Upper lobe of left lung (tissue), 6 donors: ENCODE data around the gene PINK1. TPM values are rescaled to one million over a fixed set of nuclear protein-coding genes. Genes with fewer than 3 reads are reported as not detected.

Experiments
- ATAC-seq, 2 donors: fragments of 200-7000 bp; cut with Tn5 transposase; one replicate each; pipeline ENCODE4 v1.9.1; 2022; ENCODE audit warnings: mild to moderate bottlenecking in 2 of 2, moderate library complexity in 2 of 2; ENCODE audit not compliant: low FRiP score in 2 of 2
- DNase-seq, 2 donors: peaks; one replicate each; pipeline ENCODE4 v3.0.0-alpha.2; 2019 to 2020
- H3K27ac ChIP-seq, 4 donors: fragments of 200-600 bp; sonication (generic); one replicate each; pipeline ENCODE4 v1.5.1; 2016 to 2019
- H3K27me3 ChIP-seq, 4 donors: fragments of 200-600 bp; sonication (generic); one replicate each; pipeline ENCODE4 v1.5.1; 2017 to 2019
- H3K36me3 ChIP-seq, 4 donors: fragments of 200-600 bp; sonication (generic); one replicate each; pipeline ENCODE4 v1.5.1; 2016 to 2019
- H3K4me1 ChIP-seq, 4 donors: fragments of 200-600 bp; sonication (generic); one replicate each; pipeline ENCODE4 v1.5.1; 2018 to 2019
- H3K4me3 ChIP-seq, 4 donors: fragments of 200-600 bp; sonication (generic); one replicate each; pipeline ENCODE4 v1.5.1; 2017 to 2019; ENCODE audit warnings: mild to moderate bottlenecking in 2 of 4, moderate library complexity in 1 of 4
- H3K9me3 ChIP-seq, 4 donors: fragments of 200-600 bp; sonication (generic); one replicate each; pipeline ENCODE4 v1.5.1; 2018 to 2019
- CTCF ChIP-seq, 6 experiments: fragments of 450-650 bp in 4 of 6; fragments of 200-600 bp in 2 of 6; sonication (generic) in 2 of 6; IDR thresholded peaks; one replicate each; pipeline ENCODE4 v1.5.1; 2016 to 2019; ENCODE audit warnings: antibody characterized with exemption in 6 of 6
- EP300 ChIP-seq, 4 donors: sonication (generic); formaldehyde crosslinking; IDR thresholded peaks; one replicate each; pipeline ENCODE4 v1.5.1; 2017; ENCODE audit warnings: antibody characterized with exemption in 4 of 4, control low read depth in 2 of 4
- POLR2A ChIP-seq, 4 donors: fragments of 450-650 bp; IDR thresholded peaks; one replicate each; pipeline ENCODE4 v1.5.1; 2016 to 2017; ENCODE audit warnings: antibody characterized with exemption in 4 of 4, mild to moderate bottlenecking in 2 of 4
- POLR2AphosphoS5 ChIP-seq, 2 donors: sonication (generic); formaldehyde crosslinking; IDR thresholded peaks; one replicate each; pipeline ENCODE4 v1.5.1; 2017; ENCODE audit warnings: antibody characterized with exemption in 2 of 2
- WGBS, 2 donors: methylation state at CpG; one replicate each; pipeline ENCODE4 v1.1.5; 2017 to 2018; 5-methylcytosine and 5-hydroxymethylcytosine counted together
- total RNA-seq, 6 donors: library from RNA; depleted of rRNA in 4 of 6; stranded (reverse); fragments of >200 nt in 4 of 6; gene quantifications; one replicate each; pipeline versions ENCODE4 v1.1.0 to v1.2.1, GENCODE V29; 2016 to 2021
- donor health status: DM: no; HTN: no; CAD: no; lungs with moderate emphysema.
- donor health status: DM: no; HTN: yes; CAD: no; lungs with severe emphysema.

PINK1 gene
- total RNA-seq, 6 donors from 2014 or later: 62.8 to 118 (median 86.2) TPM

GRCh38 chr1:20645414-20645813 is 12.2 kb downstream of the PINK1 start:
- no peak overlapping the region for H3K27ac ChIP-seq
- no peaks in the 10 kb centered on the region for H3K4me1 ChIP-seq
- ATAC-seq (no peak), DNase-seq (no peak)
- no peak overlapping the region for H3K4me3 ChIP-seq
- H3K27me3 ChIP-seq: no peaks in the 10 kb centered on the region
- TF ChIP-seq POLR2AphosphoS5 (IDR thresholded peaks at IDR 0.05) (no peak), POLR2A (IDR thresholded peaks at IDR 0.05) (no peak), CTCF (IDR thresholded peaks at IDR 0.05) (no peak), EP300 (IDR thresholded peaks at IDR 0.05) (no peak)
- H3K9me3 ChIP-seq: no peaks in the 10 kb centered on the region
- peaks cover 33 to 93% (median 76%) of the 10 kb centered on the region in 4 donors for H3K36me3 ChIP-seq
- WGBS, 2 donors: 84 to 89% methylated on average over 14 of the region's 14 CpGs

GRCh38 chr1:20648438-20648837 is 15.2 kb downstream of the PINK1 start:
- ATAC-seq (no peak), DNase-seq (no peak)
- no peak overlapping the region for H3K27ac ChIP-seq
- TF ChIP-seq POLR2AphosphoS5 (IDR thresholded peaks at IDR 0.05): no peak
- no peak for TF ChIP-seq POLR2A (IDR thresholded peaks at IDR 0.05)
- TF ChIP-seq CTCF (IDR thresholded peaks at IDR 0.05): no peak
- no peak for TF ChIP-seq EP300 (IDR thresholded peaks at IDR 0.05)
- WGBS, 2 donors: 83 to 96% methylated on average over 9 to 13 of the region's 13 CpGs
- H3K36me3 ChIP-seq: peaks cover 43 to 96% (median 80%) of the 10 kb centered on the region in 4 donors
- no peaks in the 10 kb centered on the region for H3K27me3 ChIP-seq
- H3K4me3 ChIP-seq: no peak overlapping the region
- no peaks in the 10 kb centered on the region for H3K4me1 ChIP-seq
- H3K9me3 ChIP-seq: no peaks in the 10 kb centered on the region

- Histone ChIP-seq H3K27me3 (no peaks in the 10 kb centered on the region), H3K4me1 (no peaks in the 10 kb centered on the region), H3K27ac (no peak overlapping the region), H3K4me3 (no peak overlapping the region), H3K9me3 (no peaks in the 10 kb centered on the region), H3K36me3 (peaks cover 48 to 97% (median 82%) of the 10 kb centered on the region in 4 donors)
- WGBS, 2 donors: 88 to 98% methylated on average over 4 to 15 of the region's 15 CpGs
- ATAC-seq (no peak), DNase-seq (no peak)
- TF ChIP-seq POLR2AphosphoS5 (IDR thresholded peaks at IDR 0.05): no peak
- no peak for TF ChIP-seq POLR2A (IDR thresholded peaks at IDR 0.05)
- no peak for TF ChIP-seq EP300 (IDR thresholded peaks at IDR 0.05)
- TF ChIP-seq CTCF (IDR thresholded peaks at IDR 0.05): no peak
Measured at GRCh38 chr1:20648946-20649345, 15.7 kb downstream of the PINK1 start.

- Histone ChIP-seq H3K9me3 (no peaks in the 10 kb centered on the region), H3K36me3 (peaks cover 49 to 99% (median 90%) of the 10 kb centered on the region in 4 donors), H3K4me3 (no peak overlapping the region), H3K27me3 (no peaks in the 10 kb centered on the region), H3K27ac (no peak overlapping the region), H3K4me1 (no peaks in the 10 kb centered on the region)
- no peak for TF ChIP-seq EP300 (IDR thresholded peaks at IDR 0.05)
- TF ChIP-seq CTCF (IDR thresholded peaks at IDR 0.05): no peak
- TF ChIP-seq POLR2AphosphoS5 (IDR thresholded peaks at IDR 0.05): no peak
- no peak for TF ChIP-seq POLR2A (IDR thresholded peaks at IDR 0.05)
- WGBS, 2 donors: 96 to 97% methylated on average over 15 of the region's 15 CpGs
- DNase-seq (no peak), ATAC-seq (no peak)
Measured at GRCh38 chr1:20652300-20652699, 19.0 kb downstream of the PINK1 start.

- Histone ChIP-seq H3K4me1 (peaks cover 0 to 4% (median 0%) of the 10 kb centered on the region in 4 donors), H3K36me3 (peaks cover 34 to 93% (median 77%) of the 10 kb centered on the region in 4 donors), H3K9me3 (no peaks in the 10 kb centered on the region), H3K27me3 (no peaks in the 10 kb centered on the region), H3K4me3 (no peak overlapping the region), H3K27ac (no peak overlapping the region)
- WGBS, 2 donors: 85 to 87% methylated on average over 19 to 20 of the region's 20 CpGs
- peak in 1 of 2 donors; percentile 31 for ATAC-seq
- no peak for TF ChIP-seq POLR2A (IDR thresholded peaks at IDR 0.05)
- no peak for TF ChIP-seq POLR2AphosphoS5 (IDR thresholded peaks at IDR 0.05)
- TF ChIP-seq CTCF (IDR thresholded peaks at IDR 0.05): no peak
- TF ChIP-seq EP300 (IDR thresholded peaks at IDR 0.05): no peak
- DNase-seq: no peak
Measured at GRCh38 chr1:20654104-20654690, 20.9 kb downstream of the PINK1 start.
